ENCODE measurements around the gene FARS2.

DNA sequence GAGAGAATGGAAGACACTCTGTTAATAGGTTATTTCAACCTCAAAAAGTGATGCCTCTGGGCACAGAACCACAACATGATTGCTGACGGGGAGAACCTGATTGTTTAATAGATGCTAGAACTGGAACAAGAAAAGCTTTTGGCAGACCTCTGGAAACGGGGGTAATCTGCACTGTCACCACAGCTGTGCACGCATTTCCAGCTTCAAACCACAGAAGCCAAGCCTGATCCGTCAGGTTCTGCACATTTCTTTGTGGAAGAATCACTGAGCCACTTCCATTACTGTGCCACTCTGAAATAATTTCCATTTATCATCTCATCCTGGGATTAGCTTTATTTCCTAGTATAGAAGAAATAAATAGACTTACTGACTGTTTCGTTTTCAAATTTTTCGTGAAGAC is 309.3 kb downstream of the FARS2 start:
- TF ChIP-seq EZH2 (IDR thresholded peaks at IDR 0.05; ENCODE audit: borderline replicate concordance, low read depth, low read length, poor library complexity, severe bottlenecking), result no peak
- TF ChIP-seq, protein P1, sequence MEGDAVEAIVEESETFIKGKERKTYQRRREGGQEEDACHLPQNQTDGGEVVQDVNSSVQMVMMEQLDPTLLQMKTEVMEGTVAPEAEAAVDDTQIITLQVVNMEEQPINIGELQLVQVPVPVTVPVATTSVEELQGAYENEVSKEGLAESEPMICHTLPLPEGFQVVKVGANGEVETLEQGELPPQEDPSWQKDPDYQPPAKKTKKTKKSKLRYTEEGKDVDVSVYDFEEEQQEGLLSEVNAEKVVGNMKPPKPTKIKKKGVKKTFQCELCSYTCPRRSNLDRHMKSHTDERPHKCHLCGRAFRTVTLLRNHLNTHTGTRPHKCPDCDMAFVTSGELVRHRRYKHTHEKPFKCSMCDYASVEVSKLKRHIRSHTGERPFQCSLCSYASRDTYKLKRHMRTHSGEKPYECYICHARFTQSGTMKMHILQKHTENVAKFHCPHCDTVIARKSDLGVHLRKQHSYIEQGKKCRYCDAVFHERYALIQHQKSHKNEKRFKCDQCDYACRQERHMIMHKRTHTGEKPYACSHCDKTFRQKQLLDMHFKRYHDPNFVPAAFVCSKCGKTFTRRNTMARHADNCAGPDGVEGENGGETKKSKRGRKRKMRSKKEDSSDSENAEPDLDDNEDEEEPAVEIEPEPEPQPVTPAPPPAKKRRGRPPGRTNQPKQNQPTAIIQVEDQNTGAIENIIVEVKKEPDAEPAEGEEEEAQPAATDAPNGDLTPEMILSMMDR (conservative IDR thresholded peaks at IDR 0.05; ENCODE audit: low read depth, low read length), result no peak

Measured in A673 (cell line).